HCT116 (cell line): ENCODE measurements around the gene KIAA1671. TPM values are rescaled to one million over a fixed set of nuclear protein-coding genes. Genes with fewer than 3 reads are reported as not detected.

ENCODE experiments used
- ATAC-seq: fragments of 200-7000 bp; cut with Tn5 transposase; 2 replicates; pipeline ENCODE4 v1.9.1; 2020; ENCODE audit warnings: mild to moderate bottlenecking, moderate library complexity
- BruUV-seq: library from RNA; stranded (reverse); fragments of 400-500 nt; replicated peaks from 2 replicates; lab custom pipeline; 2021; lab: Mats Ljungman, UMichigan
- CTCF ChIA-PET: fragments of 300-600 bp; sonication (Branson Sonifier 250); formaldehyde crosslinking; loops from one replicate; lab custom pipeline; 2021; ENCODE audit warnings: antibody characterized with exemption; lab: Charles Lee
- POLR2A ChIA-PET: fragments of 300-600, 350-600 bp; sonication (Branson Sonifier 250); formaldehyde crosslinking; loops from one replicate; lab custom pipeline; 2021; ENCODE audit warnings: antibody characterized with exemption; lab: Charles Lee
- RAD21 ChIA-PET, 2 experiments: fragments of 300-600 bp; sonication (Branson Sonifier 250); formaldehyde crosslinking; loops; one replicate each; lab custom pipeline; 2023; ENCODE audit warnings: low total read pairs in 2 of 2; ENCODE audit not compliant: uncharacterized antibody in 2 of 2, unreplicated experiment in 2 of 2, low non-redundant PET in 1 of 2; lab: Charles Lee
- DNase-seq: peaks from one replicate; pipeline ENCODE4 v3.0.0-alpha.2; 2010; ENCODE audit warnings: low read depth, low spot score
- H2AFZ ChIP-seq: fragments of 200-600 bp; shearing (Covaris generic), sonication (generic); 2 replicates; pipeline ENCODE4 v1.6.1; 2017; ENCODE audit warnings: low read depth, mixed run types, mixed read lengths, antibody characterized with exemption, low read length; ENCODE audit not compliant: poor library complexity, severe bottlenecking
- H3K27ac ChIP-seq: 2 replicates; pipeline ENCODE4 v1.5.1; 2012; ENCODE audit warnings: low read depth, low read length
- H3K27me3 ChIP-seq: fragments of 200-600 bp; sonication (generic); 2 replicates; pipeline ENCODE4 v1.6.1; 2016; ENCODE audit warnings: mixed run types, low read length, mixed read lengths; ENCODE audit not compliant: insufficient read depth
- H3K36me3 ChIP-seq, 2 experiments: fragments of 200-500 bp in 1 of 2; fragments of 200-600 bp in 1 of 2; sonication (Bioruptor generic) in 1 of 2; sonication (generic) in 1 of 2; 2 replicates each; pipeline versions ENCODE4 v1.5.1 to v1.6.1; 2014 to 2016; ENCODE audit warnings: low read length in 2 of 2, inconsistent platforms in 1 of 2, mixed read lengths in 1 of 2, mixed run types in 1 of 2; ENCODE audit not compliant: insufficient read depth in 2 of 2, control insufficient read depth in 1 of 2
- H3K4me1 ChIP-seq, 2 experiments: fragments of 200-600 bp in 1 of 2; sonication (generic) in 1 of 2; 2 replicates each; pipeline versions ENCODE4 v1.5.1 to v1.6.1; 2012 to 2017; ENCODE audit warnings: low read length in 2 of 2, inconsistent platforms in 1 of 2, mild to moderate bottlenecking in 1 of 2, mixed read lengths in 1 of 2, mixed run types in 1 of 2, moderate library complexity in 1 of 2; ENCODE audit not compliant: insufficient read depth in 2 of 2, control insufficient read depth in 1 of 2
- H3K4me2 ChIP-seq: fragments of 200-600 bp; sonication (generic); 2 replicates; pipeline ENCODE4 v1.6.1; 2017; ENCODE audit warnings: mixed run types, low read length, mixed read lengths
- H3K4me3 ChIP-seq, 2 experiments: fragments of 200-600 bp in 1 of 2; sonication (generic) in 1 of 2; replicated peaks in 1 of 2; 2 replicates each; pipeline ENCODE4 v1.5.1; 2011 to 2016; ENCODE audit warnings: low read length in 2 of 2, control low read depth in 1 of 2, low read depth in 1 of 2, mild to moderate bottlenecking in 1 of 2, mixed read lengths in 1 of 2, mixed run types in 1 of 2
- H3K79me2 ChIP-seq: fragments of 200-600 bp; sonication (generic); 2 replicates; pipeline ENCODE4 v1.6.1; 2017; ENCODE audit warnings: mild to moderate bottlenecking, mixed run types, low read length, moderate library complexity, mixed read lengths; ENCODE audit not compliant: insufficient read depth
- H3K9ac ChIP-seq: fragments of 200-600 bp; sonication (generic); 2 replicates; pipeline ENCODE4 v1.6.1; 2016; ENCODE audit warnings: low read length, mixed read lengths
- H3K9me2 ChIP-seq: fragments of 200-600 bp; sonication (generic), shearing (Covaris generic); 2 replicates; pipeline ENCODE4 v1.6.1; 2017; ENCODE audit warnings: mixed run types, mild to moderate bottlenecking, moderate library complexity; ENCODE audit not compliant: insufficient read depth
- H3K9me3 ChIP-seq, 2 experiments: fragments of 200-500 bp in 1 of 2; fragments of 200-600 bp in 1 of 2; sonication (Bioruptor generic) in 1 of 2; sonication (generic) in 1 of 2; 2 replicates each; pipeline ENCODE4 v1.6.1; 2014 to 2017; ENCODE audit warnings: low read length in 2 of 2, mixed read lengths in 2 of 2, inconsistent platforms in 1 of 2, low read depth in 1 of 2, mild to moderate bottlenecking in 1 of 2, mixed run types in 1 of 2, moderate library complexity in 1 of 2; ENCODE audit not compliant: control insufficient read depth in 1 of 2, insufficient read depth in 1 of 2
- H4K20me1 ChIP-seq: fragments of 200-600 bp; sonication (generic), shearing (Covaris generic); 2 replicates; pipeline ENCODE4 v1.6.1; 2017; ENCODE audit warnings: mixed run types, mild to moderate bottlenecking, moderate library complexity; ENCODE audit not compliant: insufficient read depth
- CBX3 ChIP-seq: IDR thresholded peaks from 2 replicates; pipeline ENCODE4 v1.6.1; 2012; ENCODE audit warnings: low read depth
- CEBPB ChIP-seq: IDR thresholded peaks from 2 replicates; pipeline ENCODE4 v1.6.1; 2012; ENCODE audit warnings: low read depth
- ELF1 ChIP-seq: IDR thresholded peaks from 2 replicates; pipeline ENCODE4 v1.6.1; 2012; ENCODE audit warnings: low read depth, borderline replicate concordance
- EZH2 ChIP-seq: fragments of 200-600 bp; sonication (generic); IDR thresholded peaks from 2 replicates; pipeline ENCODE4 v1.6.1; 2017; ENCODE audit warnings: antibody characterized with exemption, mixed run types
- JUND ChIP-seq: IDR thresholded peaks from 2 replicates; pipeline ENCODE4 v1.6.1; 2012
- POLR2AphosphoS5 ChIP-seq: IDR thresholded peaks from 2 replicates; pipeline ENCODE4 v1.6.1; 2011; ENCODE audit warnings: mild to moderate bottlenecking, low read depth, low read length, moderate library complexity
- SIN3A ChIP-seq: IDR thresholded peaks from 2 replicates; pipeline ENCODE4 v1.6.1; 2012; ENCODE audit warnings: low read depth
- SP1 ChIP-seq: IDR thresholded peaks from 2 replicates; pipeline ENCODE4 v1.6.1; 2012; ENCODE audit warnings: low read depth
- ZNF274 ChIP-seq: fragments of 200-500 bp; sonication (Bioruptor generic); IDR thresholded peaks from 2 replicates; pipeline ENCODE4 v1.6.1; 2014; ENCODE audit warnings: mild to moderate bottlenecking, low read depth, low read length, inconsistent platforms
- intact Hi-C: fragments of 100-400 bp; cut with micrococcal nuclease; formaldehyde crosslinking; loops from 2 replicates; pipeline ENCODE4 v1.10.0; 2022
- total RNA-seq: library from RNA; stranded (reverse); gene quantifications from one replicate; pipeline ENCODE4 v1.2.1, GENCODE V29; 2021; ENCODE audit not compliant: unreplicated experiment
- TF ChIP-seq, protein P1 (sequence below), 3 experiments: fragments of 200-600 bp in 1 of 3; sonication (generic) in 1 of 3; IDR thresholded peaks in 2 of 3; conservative IDR thresholded peaks in 1 of 3; 2 replicates each; pipeline ENCODE4 v1.5.1; 2012 to 2017; ENCODE audit warnings: low read depth in 2 of 3, low read length in 2 of 3, antibody characterized with exemption in 1 of 3, borderline replicate concordance in 1 of 3, control low read depth in 1 of 3, mild to moderate bottlenecking in 1 of 3, mixed read lengths in 1 of 3, mixed run types in 1 of 3, moderate library complexity in 1 of 3; ENCODE audit not compliant: insufficient read depth in 1 of 3
- TF ChIP-seq, protein P2 (sequence below): IDR thresholded peaks from 2 replicates; pipeline ENCODE4 v1.6.1; 2011; ENCODE audit warnings: mild to moderate bottlenecking, low read length, moderate library complexity; ENCODE audit not compliant: insufficient replicate concordance; ENCODE audit errors: extremely low read depth
- TF ChIP-seq, protein P3 (sequence below): IDR thresholded peaks from 2 replicates; pipeline ENCODE4 v1.6.1; 2012; ENCODE audit warnings: low read depth
- TF ChIP-seq, protein P4 (sequence below): IDR thresholded peaks from 2 replicates; pipeline ENCODE4 v1.6.1; 2012

The KIAA1671 gene
- total RNA-seq, 1 experiment from 2014 or later: 36.8 TPM

- no peaks in the 10 kb centered on the region for H4K20me1 ChIP-seq
- intact Hi-C loops: no loop called here
- H3K4me3 ChIP-seq: no peak overlapping the region
- H3K4me2 ChIP-seq: no peak overlapping the region
- H2AFZ ChIP-seq: no peak overlapping the region
- no peak for ATAC-seq
- H3K9me2 ChIP-seq: no peaks in the 10 kb centered on the region
- DNase-seq: no peak
- H3K4me1 ChIP-seq: no peaks in the 10 kb centered on the region
- TF ChIP-seq POLR2AphosphoS5 (no peak), ZNF274 (no peak)
- H3K27me3 ChIP-seq: no peaks in the 10 kb centered on the region
- no peak overlapping the region for H3K27ac ChIP-seq
- RAD21 ChIA-PET: no interaction called here
- H3K9ac ChIP-seq: no peak overlapping the region
- no TSS peak for BruUV-seq
- POLR2A ChIA-PET: no interaction called here
- no peaks in the 10 kb centered on the region for H3K79me2 ChIP-seq
- CTCF ChIA-PET: interaction anchor here (1.1 kb wide), 1 partner anchor 10 kb away, joined by 3 read pairs; no protein-coding TSS in a partner anchor
- no peaks in the 10 kb centered on the region for H3K9me3 ChIP-seq
- peaks cover 3 to 8% of the 10 kb centered on the region in 2 experiments; a peak in 3 of 4 replicates for H3K36me3 ChIP-seq
Measured at GRCh38 chr22:25192406-25192805, 239.9 kb downstream of the KIAA1671 start.

DNA sequence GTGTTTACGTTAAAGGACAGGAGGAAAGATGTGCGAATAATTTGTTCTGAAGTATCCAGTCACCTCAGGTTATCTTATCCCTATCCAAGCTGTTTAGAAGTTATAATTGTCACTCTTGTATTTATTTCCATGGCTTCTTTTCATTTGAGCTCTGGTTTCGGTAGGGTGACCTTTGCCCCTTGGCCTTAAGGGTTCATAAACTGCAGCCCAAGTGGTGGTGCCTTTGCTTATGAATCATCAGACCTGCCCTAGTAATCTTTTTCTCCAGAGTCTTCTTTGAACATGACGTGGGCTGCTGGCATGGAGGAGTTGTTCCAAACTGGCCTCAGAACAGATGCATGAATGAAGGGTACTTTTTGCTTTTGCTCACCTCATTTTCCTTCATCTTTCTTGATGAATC, 240.6 kb downstream of the KIAA1671 start:
- no peak overlapping the region for H3K4me3 ChIP-seq
- H3K9me3 ChIP-seq: no peaks in the 10 kb centered on the region
- no peak overlapping the region for H3K9ac ChIP-seq
- CTCF ChIA-PET: interaction anchor here (1.1 kb wide), 1 partner anchor 9 kb away, joined by 3 read pairs; no protein-coding TSS in a partner anchor
- no peaks in the 10 kb centered on the region for H3K27me3 ChIP-seq
- no peaks in the 10 kb centered on the region for H3K9me2 ChIP-seq
- no TSS peak for BruUV-seq
- peaks cover 3 to 8% of the 10 kb centered on the region in 2 experiments; a peak in 3 of 4 replicates for H3K36me3 ChIP-seq
- H3K4me1 ChIP-seq: no peaks in the 10 kb centered on the region
- DNase-seq (no peak), ATAC-seq (no peak)
- intact Hi-C loops: no loop called here
- H3K4me2 ChIP-seq: no peak overlapping the region
- RAD21 ChIA-PET: no interaction called here
- H2AFZ ChIP-seq: no peak overlapping the region
- no peaks in the 10 kb centered on the region for H4K20me1 ChIP-seq
- H3K79me2 ChIP-seq: no peaks in the 10 kb centered on the region
- H3K27ac ChIP-seq: no peak overlapping the region
- POLR2A ChIA-PET: no interaction called here
- TF ChIP-seq EZH2 (no peak), CEBPB (no peak), CBX3 (no peak), SP1 (no peak), SIN3A (no peak), JUND (no peak), ELF1 (no peak)
- TF ChIP-seq, protein P1, sequence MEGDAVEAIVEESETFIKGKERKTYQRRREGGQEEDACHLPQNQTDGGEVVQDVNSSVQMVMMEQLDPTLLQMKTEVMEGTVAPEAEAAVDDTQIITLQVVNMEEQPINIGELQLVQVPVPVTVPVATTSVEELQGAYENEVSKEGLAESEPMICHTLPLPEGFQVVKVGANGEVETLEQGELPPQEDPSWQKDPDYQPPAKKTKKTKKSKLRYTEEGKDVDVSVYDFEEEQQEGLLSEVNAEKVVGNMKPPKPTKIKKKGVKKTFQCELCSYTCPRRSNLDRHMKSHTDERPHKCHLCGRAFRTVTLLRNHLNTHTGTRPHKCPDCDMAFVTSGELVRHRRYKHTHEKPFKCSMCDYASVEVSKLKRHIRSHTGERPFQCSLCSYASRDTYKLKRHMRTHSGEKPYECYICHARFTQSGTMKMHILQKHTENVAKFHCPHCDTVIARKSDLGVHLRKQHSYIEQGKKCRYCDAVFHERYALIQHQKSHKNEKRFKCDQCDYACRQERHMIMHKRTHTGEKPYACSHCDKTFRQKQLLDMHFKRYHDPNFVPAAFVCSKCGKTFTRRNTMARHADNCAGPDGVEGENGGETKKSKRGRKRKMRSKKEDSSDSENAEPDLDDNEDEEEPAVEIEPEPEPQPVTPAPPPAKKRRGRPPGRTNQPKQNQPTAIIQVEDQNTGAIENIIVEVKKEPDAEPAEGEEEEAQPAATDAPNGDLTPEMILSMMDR (IDR thresholded peaks at IDR 0.05 in 2 of 3, conservative IDR thresholded peaks at IDR 0.05 in 1 of 3; ENCODE audit: borderline replicate concordance in 1 of 3, insufficient read depth in 1 of 3, low read depth in 2 of 3, low read length in 2 of 3): no peak
- TF ChIP-seq, protein P2, sequence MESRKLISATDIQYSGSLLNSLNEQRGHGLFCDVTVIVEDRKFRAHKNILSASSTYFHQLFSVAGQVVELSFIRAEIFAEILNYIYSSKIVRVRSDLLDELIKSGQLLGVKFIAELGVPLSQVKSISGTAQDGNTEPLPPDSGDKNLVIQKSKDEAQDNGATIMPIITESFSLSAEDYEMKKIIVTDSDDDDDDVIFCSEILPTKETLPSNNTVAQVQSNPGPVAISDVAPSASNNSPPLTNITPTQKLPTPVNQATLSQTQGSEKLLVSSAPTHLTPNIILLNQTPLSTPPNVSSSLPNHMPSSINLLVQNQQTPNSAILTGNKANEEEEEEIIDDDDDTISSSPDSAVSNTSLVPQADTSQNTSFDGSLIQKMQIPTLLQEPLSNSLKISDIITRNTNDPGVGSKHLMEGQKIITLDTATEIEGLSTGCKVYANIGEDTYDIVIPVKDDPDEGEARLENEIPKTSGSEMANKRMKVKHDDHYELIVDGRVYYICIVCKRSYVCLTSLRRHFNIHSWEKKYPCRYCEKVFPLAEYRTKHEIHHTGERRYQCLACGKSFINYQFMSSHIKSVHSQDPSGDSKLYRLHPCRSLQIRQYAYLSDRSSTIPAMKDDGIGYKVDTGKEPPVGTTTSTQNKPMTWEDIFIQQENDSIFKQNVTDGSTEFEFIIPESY: no peak
- TF ChIP-seq, protein P3, sequence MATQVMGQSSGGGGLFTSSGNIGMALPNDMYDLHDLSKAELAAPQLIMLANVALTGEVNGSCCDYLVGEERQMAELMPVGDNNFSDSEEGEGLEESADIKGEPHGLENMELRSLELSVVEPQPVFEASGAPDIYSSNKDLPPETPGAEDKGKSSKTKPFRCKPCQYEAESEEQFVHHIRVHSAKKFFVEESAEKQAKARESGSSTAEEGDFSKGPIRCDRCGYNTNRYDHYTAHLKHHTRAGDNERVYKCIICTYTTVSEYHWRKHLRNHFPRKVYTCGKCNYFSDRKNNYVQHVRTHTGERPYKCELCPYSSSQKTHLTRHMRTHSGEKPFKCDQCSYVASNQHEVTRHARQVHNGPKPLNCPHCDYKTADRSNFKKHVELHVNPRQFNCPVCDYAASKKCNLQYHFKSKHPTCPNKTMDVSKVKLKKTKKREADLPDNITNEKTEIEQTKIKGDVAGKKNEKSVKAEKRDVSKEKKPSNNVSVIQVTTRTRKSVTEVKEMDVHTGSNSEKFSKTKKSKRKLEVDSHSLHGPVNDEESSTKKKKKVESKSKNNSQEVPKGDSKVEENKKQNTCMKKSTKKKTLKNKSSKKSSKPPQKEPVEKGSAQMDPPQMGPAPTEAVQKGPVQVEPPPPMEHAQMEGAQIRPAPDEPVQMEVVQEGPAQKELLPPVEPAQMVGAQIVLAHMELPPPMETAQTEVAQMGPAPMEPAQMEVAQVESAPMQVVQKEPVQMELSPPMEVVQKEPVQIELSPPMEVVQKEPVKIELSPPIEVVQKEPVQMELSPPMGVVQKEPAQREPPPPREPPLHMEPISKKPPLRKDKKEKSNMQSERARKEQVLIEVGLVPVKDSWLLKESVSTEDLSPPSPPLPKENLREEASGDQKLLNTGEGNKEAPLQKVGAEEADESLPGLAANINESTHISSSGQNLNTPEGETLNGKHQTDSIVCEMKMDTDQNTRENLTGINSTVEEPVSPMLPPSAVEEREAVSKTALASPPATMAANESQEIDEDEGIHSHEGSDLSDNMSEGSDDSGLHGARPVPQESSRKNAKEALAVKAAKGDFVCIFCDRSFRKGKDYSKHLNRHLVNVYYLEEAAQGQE: no peak
- TF ChIP-seq, protein P4, sequence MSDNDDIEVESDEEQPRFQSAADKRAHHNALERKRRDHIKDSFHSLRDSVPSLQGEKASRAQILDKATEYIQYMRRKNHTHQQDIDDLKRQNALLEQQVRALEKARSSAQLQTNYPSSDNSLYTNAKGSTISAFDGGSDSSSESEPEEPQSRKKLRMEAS: no peak
